HG02588 (cell line): ENCODE data around the gene BCL11A.

Source experiments
- ATAC-seq: cut with Tn5 transposase; IDR thresholded peaks from one replicate; pipeline ENCODE4 v1.9.1; 2021; ENCODE audit warnings: mild to moderate bottlenecking, moderate library complexity; ENCODE audit not compliant: unreplicated experiment

The BCL11A gene

GRCh38 chr2:60470340-60470739, 83.1 kb downstream of the BCL11A start:
- ATAC-seq = no peak

GRCh38 chr2:60469536-60470317, 83.7 kb downstream of the BCL11A start:
- ATAC-seq = no peak

- no peak for ATAC-seq
These were observed 84.9 kb downstream of the BCL11A start for GRCh38 chr2:60468382-60469085.

GRCh38 chr2:60466161-60466702, 87.2 kb downstream of the BCL11A start:
- no peak for ATAC-seq

GRCh38 chr2:60465736-60466135, 87.7 kb downstream of the BCL11A start:
- ATAC-seq = no peak

- no peak for ATAC-seq
These were observed 90.2 kb downstream of the BCL11A start for GRCh38 chr2:60463249-60463648.

GRCh38 chr2:60461421-60462108, 91.9 kb downstream of the BCL11A start:
- no peak for ATAC-seq

- no peak for ATAC-seq
These were observed 92.7 kb downstream of the BCL11A start for GRCh38 chr2:60460577-60461420.

- no peak for ATAC-seq
These were observed 93.6 kb downstream of the BCL11A start for GRCh38 chr2:60459851-60460250.

- no peak for ATAC-seq
These were observed 97.2 kb downstream of the BCL11A start for GRCh38 chr2:60456115-60456770.

GRCh38 chr2:60453872-60454271, 99.6 kb downstream of the BCL11A start:
- no peak for ATAC-seq

GRCh38 chr2:60453301-60453700, 100.2 kb downstream of the BCL11A start:
- no peak for ATAC-seq

GRCh38 chr2:60450488-60450887, 103.0 kb downstream of the BCL11A start:
- no peak for ATAC-seq

- no peak for ATAC-seq
These were observed 105.5 kb downstream of the BCL11A start for GRCh38 chr2:60447943-60448342.

GRCh38 chr2:60446413-60447267, 106.8 kb downstream of the BCL11A start:
- peak; percentile 92 for ATAC-seq

- no peak for ATAC-seq
These were observed 107.7 kb downstream of the BCL11A start for GRCh38 chr2:60445684-60446179.

GRCh38 chr2:60442608-60443007, 110.8 kb downstream of the BCL11A start:
- ATAC-seq = no peak

GRCh38 chr2:60441800-60442199, 111.7 kb downstream of the BCL11A start:
- ATAC-seq = no peak

GRCh38 chr2:60440767-60441163, 112.7 kb downstream of the BCL11A start:
- no peak for ATAC-seq
